NCI-H524 (cell line): ENCODE data around the gene ASCC2.
"Not testable (repeated sequence)": the region's sequence is repeated elsewhere in the genome, so short reads cannot be mapped to it uniquely, and the experiment has no call there.

Experiments
- DNase-seq, 2 experiments: peaks; one replicate each; lab custom pipeline; 2025; lab: John Stamatoyannopoulos, UW

The ASCC2 gene

DNA sequence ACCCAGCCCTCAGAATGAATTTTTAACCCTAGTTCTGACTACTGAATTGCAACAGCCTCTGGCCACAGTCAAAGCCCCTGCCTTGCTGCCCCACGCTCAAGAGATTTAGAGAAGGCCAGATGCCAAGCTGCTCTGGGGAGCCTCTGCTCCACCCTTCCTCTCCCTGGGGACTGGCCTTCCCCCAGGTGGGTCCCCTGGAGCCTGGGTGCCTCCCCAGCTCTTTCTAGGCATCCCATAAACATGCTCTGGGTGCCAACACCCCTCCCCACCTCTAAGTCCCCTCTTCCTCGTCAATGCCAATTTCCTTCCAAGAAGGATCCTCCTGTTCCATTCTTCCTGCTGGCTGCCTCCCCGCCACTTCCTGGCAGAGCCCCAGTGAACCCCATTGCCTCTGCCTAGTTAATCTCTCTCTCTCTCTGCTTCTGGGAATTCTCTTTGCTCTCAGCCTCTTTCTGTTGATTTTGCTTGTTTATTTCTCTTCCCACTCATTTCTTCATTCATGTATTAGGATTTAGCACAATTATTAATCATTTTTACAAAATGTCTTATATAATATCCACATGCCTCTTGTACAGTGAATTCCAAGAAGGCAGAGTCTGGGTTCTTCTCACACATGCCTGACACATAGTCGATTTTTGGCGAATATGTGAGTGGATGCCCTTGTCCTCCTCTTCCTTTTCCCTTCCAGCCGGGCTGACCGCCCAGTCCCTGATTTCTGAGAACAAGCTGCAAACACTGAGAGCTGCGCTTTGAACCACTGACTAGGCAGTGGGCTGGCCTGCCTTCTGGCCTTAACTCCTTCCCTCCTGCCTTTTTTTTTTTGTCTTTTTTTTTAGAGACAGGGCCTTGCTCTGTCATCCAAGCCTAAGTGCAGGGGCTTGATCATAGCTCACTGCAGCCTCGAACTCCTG lies 53.4 kb downstream of the ASCC2 start:
- peak in 1 of 2 experiments; percentile 7 for DNase-seq

DNA sequence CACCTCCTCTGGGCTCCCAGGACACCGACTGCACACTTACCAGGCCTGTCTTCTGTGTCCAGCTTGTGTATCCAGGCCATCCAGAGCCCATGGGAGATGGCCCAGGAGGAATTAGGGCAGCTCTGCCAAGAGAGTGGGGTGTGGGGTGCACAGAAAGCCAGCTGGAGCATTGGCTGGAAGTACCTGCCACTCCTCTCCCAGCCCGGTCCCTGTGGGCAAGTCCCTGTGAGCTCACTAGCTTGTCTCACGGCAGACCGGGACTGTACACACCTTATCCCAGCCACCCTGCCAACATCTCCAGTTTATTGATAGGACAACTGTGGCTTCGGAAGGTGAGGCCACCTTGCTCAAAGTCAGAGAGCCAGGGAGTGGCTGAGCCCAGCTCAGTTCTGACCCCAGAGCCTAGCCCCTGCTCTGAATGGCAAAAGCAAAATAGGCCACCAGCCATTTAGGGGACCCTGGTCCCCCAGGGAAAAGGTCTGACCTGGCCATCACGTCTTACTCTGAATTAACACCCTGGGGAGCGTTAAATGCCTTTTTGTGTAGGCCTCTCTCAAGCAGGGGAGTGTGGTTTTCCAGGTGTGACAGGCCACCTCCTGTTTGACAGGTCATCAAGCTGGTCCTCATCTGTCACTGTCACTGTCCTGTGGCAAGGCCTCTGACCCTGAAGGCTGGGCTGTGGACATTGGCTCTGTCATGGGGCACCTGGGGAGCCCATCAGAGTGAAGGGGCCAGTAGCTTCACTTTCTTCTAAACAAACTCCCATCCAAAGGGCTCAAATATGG lies 55.8 kb downstream of the ASCC2 start:
- no peak for DNase-seq

DNA sequence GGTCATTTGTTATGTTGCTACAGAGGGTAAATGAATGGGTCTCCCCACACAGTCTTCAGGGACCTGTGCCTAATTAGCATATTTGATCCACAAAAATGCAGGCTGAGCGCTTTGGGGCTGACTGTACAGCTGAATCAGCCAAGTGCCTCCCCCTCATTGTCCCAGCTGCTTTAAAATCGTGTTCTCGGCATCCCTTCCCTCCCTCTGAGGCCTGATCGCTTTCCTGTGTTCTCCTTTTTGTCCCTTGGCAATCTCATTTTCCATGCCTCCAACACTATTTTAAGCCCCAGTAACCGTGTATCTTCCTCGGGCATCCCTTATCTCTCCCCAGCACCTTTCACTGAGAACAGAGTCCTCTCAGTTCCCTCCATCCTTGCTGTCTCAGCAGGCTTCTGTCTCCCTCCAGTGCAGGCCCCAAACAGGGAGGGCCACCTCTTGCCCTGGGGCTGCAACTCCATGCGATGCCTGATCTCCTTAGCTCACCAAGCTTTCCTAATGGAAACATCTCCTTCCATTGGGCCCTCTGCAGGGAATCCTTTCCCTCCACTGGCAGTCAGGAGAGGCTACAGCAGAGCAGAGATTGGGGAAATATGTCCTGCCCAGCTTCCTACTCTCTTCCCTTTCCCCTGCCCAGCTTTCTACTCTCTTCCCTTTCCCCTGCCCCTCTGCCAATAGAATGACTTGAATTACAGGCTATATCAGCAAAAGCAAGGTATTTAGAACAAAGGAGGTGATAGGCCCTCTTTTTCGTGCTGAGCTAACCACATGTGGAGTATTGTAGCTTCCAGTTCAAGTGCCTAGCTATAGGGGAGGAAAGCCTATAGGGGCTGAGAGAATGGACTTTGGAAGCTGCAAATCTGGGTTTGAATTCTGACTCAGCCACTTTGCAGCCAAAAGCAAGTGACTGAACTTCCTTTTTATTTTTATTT lies 57.1 kb downstream of the ASCC2 start:
- DNase-seq = no peak

DNA sequence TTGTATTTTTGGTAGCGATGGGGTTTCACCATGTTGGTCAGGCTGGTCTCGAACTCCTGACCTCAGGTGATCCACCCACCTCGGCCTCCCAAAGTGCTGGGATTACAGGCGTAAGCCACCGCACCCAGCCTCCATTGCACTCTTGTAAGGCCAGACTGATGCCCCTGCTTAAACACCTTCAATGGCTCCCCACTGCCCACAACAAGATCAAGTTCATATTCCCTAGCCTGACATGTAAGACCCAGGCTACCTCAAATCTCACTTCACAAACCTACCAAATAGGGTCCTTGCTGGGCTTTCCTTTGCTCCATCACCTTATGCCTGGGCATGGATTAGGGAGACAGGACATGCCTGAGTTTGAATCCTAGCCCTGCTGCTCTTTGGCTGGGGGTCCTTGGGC lies 57.9 kb downstream of the ASCC2 start:
- no peak for DNase-seq

DNA sequence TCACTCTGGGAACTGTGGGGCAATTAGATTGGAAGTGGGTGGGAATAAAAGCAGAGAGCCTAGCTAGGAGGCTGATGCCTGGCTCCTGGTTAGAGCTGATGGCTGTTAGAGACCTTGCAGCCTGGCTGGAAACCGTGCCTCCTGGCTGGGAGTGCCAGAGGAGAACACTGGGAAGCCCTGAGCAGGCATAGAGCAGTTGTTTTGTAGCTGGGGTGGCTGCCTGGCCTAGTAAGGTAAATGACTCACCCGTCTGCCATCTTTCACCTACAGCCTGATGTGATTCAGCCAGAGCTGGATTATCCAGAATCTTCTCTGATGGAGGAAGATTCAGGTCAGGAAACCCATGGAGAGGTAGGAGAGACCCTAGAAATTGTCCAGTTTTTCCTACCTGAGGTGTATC lies 64.8 kb downstream of the ASCC2 start:
- DNase-seq = no peak

DNA sequence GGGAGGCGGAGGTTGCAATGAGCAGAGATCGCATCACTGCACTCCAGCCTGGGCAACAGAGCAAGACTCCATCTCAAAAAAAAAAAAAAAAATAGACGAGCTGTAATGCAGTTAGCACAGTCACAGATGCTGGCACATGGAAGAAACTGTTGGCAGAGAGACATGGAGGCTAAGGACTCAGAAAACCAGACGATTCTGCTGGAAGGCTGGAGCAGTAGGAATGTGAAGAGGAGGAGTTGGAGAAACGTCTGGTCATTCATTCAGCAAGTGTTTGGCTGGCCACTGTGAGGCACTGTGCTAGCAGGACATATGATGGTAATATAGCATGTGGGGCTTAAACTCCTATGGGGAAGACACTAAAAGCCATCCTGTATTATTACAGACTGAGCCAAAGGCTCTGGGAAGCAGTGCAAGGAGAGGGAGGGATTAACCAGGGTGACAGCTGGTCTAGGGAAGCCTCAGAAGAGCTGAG lies 65.9 kb downstream of the ASCC2 start:
- DNase-seq = peak; percentile 98 to 99

DNA sequence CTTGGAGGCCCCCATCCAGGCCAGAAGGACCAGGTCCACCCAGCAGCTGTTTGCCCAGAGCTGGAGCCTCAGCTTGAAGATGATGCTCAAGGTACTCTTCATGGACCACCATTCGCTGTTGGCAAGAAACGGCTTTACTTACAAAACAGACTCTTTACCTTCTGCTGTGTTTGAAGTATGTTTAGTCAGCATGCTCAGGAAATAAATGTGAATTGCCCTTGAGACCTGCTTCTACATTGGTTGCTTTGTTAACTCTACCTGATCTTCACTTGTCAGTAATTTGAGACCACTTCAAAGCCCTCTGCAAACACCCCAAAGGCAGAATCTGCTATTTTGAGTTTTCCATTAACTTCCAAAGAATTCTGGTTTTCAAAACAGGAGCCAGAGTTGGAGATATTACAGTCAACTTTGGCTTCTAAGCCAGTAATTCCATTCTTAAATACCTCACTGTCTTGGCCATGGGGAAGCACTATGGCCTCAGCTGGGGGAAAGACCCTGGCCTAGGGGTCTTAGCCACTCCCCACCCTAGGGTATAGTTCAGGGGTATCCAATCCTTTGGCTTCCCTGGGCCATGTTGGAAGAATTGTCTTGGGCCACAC lies 68.3 kb downstream of the ASCC2 start:
- DNase-seq = no peak

DNA sequence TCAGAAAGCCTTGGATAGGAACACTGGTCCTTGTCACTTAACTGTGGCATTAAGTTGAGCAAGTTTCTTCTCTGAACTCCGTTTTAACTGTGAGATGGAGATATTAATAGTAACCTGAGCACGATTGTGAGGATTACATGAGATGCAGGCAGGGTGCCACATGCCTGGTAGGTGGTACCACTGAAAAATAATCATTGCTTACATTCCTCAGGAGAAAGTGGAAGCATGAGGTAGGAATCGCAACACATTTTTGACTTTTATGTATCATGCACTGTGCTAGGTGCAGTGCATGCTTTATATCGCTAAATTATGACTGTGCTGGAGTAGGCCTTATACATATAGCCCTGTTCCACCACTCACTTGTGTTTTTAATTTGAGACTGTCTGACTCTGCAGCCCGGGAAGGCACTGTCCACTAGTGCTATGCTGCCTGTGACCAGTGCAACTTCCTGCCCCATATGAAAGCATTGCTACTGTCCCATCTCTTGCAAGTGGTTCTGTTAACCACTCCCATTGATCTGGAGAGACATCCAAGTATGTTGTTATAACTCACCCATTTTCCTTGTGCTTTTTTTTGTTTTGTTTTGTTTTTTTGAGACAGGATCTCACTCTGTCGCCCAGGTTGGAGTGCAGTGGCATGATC lies 69.9 kb downstream of the ASCC2 start:
- no peak for DNase-seq

DNA sequence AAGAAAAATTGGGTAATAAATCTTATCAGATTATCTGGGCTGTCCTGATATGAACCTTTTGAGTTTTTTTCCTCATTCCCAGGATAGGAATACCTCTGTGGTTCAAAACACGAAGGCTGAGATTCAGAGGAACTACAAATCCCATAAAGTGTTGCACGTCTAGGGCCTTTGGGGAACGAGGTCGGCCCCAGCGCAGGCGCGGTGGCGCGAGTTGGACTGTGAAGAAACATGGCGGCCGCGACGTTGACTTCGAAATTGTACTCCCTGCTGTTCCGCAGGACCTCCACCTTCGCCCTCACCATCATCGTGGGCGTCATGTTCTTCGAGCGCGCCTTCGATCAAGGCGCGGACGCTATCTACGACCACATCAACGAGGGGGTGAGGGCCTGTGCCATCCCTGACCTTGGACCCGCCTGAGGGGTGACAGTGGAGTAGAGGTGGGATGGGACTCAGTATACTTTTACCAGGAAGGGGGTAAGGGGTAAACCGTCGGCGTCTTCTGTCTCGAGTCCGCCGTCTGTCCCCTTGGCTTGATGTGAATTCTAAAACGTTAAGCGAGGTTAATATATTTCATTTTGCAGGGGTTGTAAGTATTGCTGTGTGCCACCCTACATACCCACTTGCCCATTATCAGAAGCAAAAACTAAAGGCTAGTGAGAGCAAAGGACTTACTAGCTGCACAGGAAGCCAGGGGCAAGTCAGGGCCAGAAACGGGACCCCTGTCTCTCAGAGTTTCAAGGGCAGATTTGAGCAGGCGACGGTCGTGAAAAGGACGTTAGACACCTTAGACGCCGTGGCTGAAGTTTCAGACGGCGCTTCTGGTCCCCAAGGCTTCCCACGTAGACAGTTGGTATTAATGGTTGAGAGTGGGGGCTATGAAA lies 70.7 kb downstream of the ASCC2 start, which contains the start of gene UQCR10:
TSS of gene UQCR10 (plus strand) at position 199 of the 881 bp plus-strand sequence. CDS start at position 229, 30 bp downstream.
- DNase-seq = peak; percentile 89 to 93

DNA sequence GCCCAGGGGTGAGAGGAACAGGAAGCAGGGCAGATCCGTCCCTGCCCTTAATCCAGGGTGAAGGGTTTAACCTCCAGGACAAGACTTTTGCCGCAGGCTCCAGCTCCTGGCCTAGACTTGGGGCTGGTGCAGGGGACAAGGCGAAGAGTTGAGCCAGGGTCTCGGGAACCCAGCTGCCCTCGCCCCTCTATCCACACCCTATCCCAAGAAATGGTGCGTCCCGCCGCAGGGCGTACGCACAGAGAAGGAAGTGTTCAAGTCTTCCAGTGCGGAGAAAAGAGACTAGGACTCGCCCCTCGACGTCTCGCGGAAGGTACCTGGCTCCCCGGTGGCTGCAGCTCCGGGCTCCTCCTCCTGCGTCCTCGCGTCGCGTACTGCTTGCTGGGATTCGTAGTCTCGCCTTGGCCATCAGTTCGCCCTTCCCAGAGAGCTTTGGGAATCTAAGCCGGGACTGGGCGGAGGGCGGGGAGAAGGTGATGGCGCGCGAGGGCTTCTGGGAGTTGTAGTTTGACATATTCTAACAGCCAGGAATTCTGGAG lies 71.4 kb downstream of the ASCC2 start, which contains the start of gene ZMAT5:
TSS of gene ZMAT5 (minus strand) at position 376 of the 539 bp plus-strand sequence. CDS start 18,463 bp downstream, outside the sequence.
- peak; percentile 94 to 97 for DNase-seq

DNA sequence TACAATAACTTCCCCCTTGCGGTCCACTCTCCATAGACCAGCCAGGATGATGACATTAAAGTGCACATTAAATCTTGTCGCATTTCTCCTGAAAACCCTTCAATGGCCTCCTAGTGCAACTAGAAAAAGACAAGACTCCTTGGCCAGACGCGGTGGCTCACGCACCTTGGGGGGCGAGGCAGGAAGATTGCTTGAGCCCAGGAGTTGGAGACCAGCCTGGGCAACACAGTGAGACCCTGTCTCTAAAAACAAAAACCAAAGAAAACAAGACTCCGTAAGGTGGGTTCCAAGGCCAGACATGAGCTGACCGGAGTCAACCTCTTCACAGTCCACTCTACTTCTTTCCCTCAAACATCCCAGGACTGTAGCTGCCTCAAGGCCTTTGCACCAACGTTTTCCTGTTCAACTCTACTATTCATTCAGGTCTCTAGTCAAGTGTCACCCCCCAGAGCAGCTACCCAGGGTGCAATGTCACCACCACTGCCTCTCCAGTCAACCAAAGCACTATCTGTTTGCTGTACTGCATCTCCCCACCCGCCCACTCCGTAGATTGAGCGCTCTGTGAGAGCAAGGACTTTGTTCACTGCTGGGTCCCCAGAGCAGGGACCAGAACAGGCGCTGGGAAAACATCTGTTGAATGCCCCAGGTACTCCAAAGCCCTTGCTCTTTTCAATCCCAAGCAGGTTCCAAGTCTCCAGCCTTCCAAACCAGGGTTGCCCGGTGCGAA lies 72.0 kb downstream of the ASCC2 start:
- peak in 1 of 2 experiments; percentile 29 for DNase-seq

DNA sequence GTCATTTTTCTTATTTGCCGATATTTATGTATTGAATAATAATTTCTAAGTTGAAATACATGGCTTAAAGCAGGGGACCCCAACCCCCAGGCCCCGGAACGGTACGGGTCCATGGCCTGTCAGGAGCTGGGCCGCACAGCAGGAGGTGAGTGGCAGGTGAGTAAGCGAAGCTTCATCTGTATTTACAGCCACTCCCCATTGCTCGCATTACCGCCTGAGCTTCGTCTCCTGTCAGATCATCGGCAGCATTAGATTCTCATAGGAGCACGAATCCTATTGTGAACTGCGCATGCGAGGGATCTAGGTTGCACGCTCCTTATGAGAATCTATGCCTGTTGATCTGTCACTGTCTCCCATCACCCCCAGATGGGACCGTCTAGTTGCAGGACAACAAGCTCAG lies 75.8 kb downstream of the ASCC2 start:
- no peak for DNase-seq

DNA sequence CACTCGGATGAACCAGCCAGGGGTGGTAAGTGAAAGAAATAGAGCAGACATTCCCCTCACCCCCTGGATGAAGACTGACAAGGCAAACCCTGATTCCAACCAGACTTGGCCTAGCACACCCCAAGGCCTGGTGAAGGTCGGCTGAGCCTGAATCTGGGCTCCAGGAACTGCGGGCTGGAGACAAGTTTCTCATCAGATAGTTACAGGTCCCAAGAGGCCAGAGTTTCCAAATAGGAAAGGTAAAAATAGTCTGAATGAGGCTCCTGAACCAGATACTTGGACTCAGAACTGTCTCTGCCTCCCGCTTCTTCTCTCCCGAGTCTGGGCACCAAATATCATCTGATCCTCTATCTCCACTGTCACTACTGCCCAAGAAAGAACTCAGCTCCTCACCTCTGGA lies 79.1 kb downstream of the ASCC2 start:
- DNase-seq = no peak

DNA sequence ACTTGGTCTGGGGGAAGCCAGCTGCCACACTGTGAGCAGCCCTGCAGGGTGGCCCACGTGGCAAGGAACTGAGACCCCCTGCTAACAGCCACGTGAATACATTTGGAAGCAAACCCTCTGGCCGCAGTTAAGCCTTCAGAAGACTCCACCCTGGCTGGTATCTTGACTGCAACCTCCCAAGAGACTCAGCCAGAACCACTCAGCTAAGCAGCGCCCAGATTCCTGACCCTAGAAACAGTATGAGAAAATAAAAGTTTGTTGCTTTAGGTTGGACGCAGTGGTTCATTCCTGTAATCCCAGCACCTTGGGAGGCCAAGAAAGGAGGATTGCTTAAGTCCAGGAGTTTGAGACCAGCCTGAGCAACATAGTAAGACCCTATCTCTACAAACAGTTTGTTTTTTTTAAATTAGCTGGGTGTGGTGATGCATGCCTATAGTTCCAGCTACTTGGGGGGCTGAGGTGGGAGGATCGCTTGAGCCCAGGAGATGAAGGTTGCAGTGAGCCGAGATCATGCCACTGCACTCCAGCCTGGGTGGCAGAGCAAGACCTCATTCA lies 79.9 kb downstream of the ASCC2 start:
- DNase-seq = no peak

DNA sequence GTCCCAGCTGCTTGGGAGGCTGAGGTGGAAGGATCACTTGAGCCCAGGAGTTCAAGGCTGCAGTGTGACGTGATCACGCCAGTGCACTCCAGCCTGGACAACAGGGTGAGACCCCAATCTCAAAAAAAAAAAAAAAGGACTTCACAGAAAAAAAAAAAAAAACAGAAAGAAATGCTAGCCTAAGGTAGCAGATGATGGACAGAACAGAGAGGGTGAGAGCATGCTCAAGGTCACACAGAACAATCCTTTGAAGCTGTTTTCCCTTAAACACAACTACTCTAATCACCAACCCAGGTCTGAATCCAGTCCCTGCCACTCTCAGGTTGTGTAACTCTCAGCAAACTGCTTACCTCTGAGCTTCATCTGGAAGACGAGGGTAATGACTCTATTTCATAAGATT lies 81.0 kb downstream of the ASCC2 start:
- no peak for DNase-seq

DNA sequence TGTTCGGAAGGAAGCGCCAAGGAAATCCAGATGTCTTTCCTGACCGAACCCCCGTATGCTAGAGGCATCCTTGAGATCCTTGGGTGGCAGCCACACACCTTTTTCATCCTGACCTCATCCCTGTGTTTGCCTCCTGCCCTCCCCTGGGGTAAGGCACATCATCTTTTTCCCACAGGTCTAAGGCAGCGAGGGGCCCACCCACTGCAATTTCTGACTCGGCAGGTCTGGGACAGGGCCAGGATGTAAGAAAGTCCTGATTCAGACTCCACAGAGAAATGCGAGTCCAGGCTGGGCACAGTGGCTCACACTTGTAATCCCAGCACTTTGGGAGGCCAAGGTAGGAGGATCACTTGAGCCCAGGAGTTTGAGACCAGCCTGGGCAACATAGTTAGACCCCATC lies 81.7 kb downstream of the ASCC2 start:
- DNase-seq = no peak

DNA sequence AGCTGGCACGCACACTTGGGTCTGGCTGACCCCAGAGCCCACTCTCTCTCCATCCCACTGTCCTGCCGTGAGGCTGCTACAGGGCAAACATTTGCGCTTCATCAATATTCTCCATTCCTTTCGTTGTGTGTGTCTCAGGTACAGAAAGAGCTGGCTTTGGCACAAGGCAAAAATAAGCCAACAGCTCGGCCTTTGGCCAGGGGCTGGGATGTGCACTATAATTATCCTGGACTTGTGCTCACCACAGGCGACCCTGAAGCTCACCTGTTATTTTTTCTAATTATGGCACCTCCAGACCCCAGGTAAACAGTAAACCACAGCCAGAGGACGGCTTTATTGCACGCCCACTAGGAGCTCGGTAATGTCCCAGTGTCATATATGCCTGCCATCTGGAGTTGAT lies 82.2 kb downstream of the ASCC2 start:
- no peak for DNase-seq

DNA sequence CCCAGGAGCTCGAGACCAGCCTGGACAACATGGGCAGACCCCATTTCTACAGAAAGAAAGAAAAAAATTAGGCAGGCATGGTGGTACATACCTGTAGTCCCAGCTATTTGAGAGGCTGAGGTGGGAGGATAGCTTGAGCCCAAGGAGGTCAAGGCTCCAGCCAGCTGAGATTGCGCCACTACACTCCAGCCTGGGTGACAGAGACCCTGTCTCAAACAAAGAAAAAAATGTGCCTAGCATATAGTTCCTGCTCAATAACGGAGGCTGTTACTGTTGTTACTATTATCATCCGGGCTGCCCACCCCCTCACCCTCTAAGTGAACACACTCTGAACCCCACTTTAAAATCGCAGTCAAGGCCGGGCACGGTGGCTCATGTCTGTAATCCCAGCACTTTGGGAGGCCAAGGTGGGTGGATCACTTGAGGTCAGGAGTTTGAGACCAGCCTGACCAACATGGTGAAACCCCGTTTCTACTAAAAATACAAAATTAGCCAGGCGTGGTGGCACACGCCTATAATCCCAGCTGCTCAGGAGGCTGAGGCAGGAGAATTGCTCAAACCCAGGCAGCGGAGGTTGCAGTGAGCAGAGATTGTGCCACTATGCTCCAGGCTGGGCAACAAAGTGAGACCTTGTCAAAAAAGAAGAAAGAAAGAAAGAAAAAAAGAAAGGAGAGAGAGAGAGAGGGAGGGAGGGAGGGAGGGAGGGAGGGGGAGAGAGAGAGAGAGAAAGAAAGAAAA lies 83.2 kb downstream of the ASCC2 start:
- not testable (repeated sequence) for DNase-seq
